ENCODE data around the gene KAT6B. TPM values are rescaled to one million over a fixed set of nuclear protein-coding genes. Genes with fewer than 3 reads are reported as not detected.

KAT6B gene
- total RNA-seq, 1 experiment from 2014 or later: 10.7 TPM

GRCh38 chr10:74827694-74828093 lies 1.3 kb downstream of the KAT6B start:
- no peak overlapping the region for H3K4me3 ChIP-seq
- no peaks in the 10 kb centered on the region for H3K27me3 ChIP-seq (replicated peaks)
- H3K4me1 ChIP-seq (replicated peaks): 0 out of 2 replicates have a peak, but pooled peaks cover 4% of the 10 kb centered on the region
- no peak for DNase-seq (ENCODE audit: low read depth in 1 of 2, low spot score in 2 of 2)
- H3K9me3 ChIP-seq (replicated peaks): no peaks in the 10 kb centered on the region
- no peaks in the 10 kb centered on the region for H3K36me3 ChIP-seq
- no peak overlapping the region for H3K27ac ChIP-seq

DNA sequence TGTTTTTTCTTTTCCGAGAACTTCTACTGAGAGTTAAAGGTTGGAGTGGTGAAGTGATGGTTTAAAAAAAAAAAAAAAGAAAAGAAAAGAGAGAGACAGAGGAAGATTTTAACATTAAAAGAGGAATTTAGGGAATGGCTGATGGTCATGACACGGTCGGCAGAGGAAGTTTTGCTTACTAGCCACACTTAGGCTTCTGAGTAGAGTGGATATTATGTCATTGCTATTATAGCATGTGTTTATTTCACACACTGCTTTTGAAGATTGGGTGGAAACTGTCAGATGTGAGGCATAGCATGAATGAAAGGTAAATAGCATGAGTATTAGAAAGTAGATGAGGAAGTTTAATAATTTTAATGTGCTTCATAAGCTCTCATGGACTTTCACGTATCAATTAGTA lies 2.5 kb downstream of the KAT6B start:
- Histone ChIP-seq H3K27me3 (replicated peaks) (no peaks in the 10 kb centered on the region), H3K27ac (no peak overlapping the region), H3K36me3 (no peaks in the 10 kb centered on the region), H3K4me1 (replicated peaks) (0 out of 2 replicates have a peak, but pooled peaks cover 4% of the 10 kb centered on the region), H3K4me3 (no peak overlapping the region), H3K9me3 (replicated peaks) (no peaks in the 10 kb centered on the region)
- no peak for DNase-seq (ENCODE audit: low read depth in 1 of 2, low spot score in 2 of 2)

- Histone ChIP-seq H3K36me3 (no peaks in the 10 kb centered on the region), H3K27ac (no peak overlapping the region), H3K4me3 (no peak overlapping the region), H3K4me1 (replicated peaks) (no peaks in the 10 kb centered on the region), H3K9me3 (replicated peaks) (no peaks in the 10 kb centered on the region), H3K27me3 (replicated peaks) (no peaks in the 10 kb centered on the region)
- no peak for DNase-seq (ENCODE audit: low read depth in 1 of 2, low spot score in 2 of 2)
Measured at GRCh38 chr10:74831518-74832120, 5.2 kb downstream of the KAT6B start.

GRCh38 chr10:74835963-74836362 lies 9.6 kb downstream of the KAT6B start:
- Histone ChIP-seq H3K4me1 (replicated peaks) (no peaks in the 10 kb centered on the region), H3K27me3 (replicated peaks) (no peaks in the 10 kb centered on the region), H3K9me3 (replicated peaks) (no peaks in the 10 kb centered on the region), H3K36me3 (no peaks in the 10 kb centered on the region), H3K4me3 (no peak overlapping the region), H3K27ac (no peak overlapping the region)
- no peak for DNase-seq (ENCODE audit: low read depth in 1 of 2, low spot score in 2 of 2)

- Histone ChIP-seq H3K36me3 (no peaks in the 10 kb centered on the region), H3K27ac (no peak overlapping the region), H3K4me3 (no peak overlapping the region), H3K9me3 (replicated peaks) (no peaks in the 10 kb centered on the region), H3K4me1 (replicated peaks) (no peaks in the 10 kb centered on the region), H3K27me3 (replicated peaks) (no peaks in the 10 kb centered on the region)
- no peak for DNase-seq (ENCODE audit: low read depth in 1 of 2, low spot score in 2 of 2)
Measured at GRCh38 chr10:74836877-74837276, 10.5 kb downstream of the KAT6B start.

GRCh38 chr10:74837743-74838142 lies 11.3 kb downstream of the KAT6B start:
- H3K9me3 ChIP-seq (replicated peaks): no peaks in the 10 kb centered on the region

DNA sequence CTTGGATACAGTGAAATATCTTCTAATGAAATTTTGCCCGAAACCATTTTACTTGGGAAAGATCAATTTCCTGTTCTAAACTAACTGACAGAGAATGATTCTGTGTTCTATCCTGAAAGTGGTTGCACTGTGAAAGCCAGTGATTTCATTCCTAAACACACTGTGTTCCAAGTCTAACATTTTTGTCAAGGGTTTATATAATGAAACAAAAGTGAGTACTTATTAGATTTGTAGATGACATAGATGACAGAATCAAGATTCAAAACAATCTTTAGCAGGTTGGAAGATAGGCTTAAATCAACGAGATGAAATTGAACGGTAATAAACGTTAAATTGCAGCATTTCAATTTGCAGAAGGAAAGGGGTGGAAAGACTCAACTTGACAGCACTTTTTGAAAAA lies 13.3 kb downstream of the KAT6B start:
- Histone ChIP-seq H3K27me3 (replicated peaks) (no peaks in the 10 kb centered on the region), H3K4me3 (no peak overlapping the region), H3K9me3 (replicated peaks) (no peaks in the 10 kb centered on the region), H3K36me3 (no peaks in the 10 kb centered on the region), H3K27ac (no peak overlapping the region), H3K4me1 (replicated peaks) (no peaks in the 10 kb centered on the region)
- no peak for DNase-seq (ENCODE audit: low read depth in 1 of 2, low spot score in 2 of 2)

More at GRCh38 chr10:74837743-74838142, 11.3 kb downstream of the KAT6B start:
- Histone ChIP-seq H3K27ac (no peak overlapping the region), H3K36me3 (no peaks in the 10 kb centered on the region), H3K4me3 (no peak overlapping the region), H3K4me1 (replicated peaks) (no peaks in the 10 kb centered on the region), H3K27me3 (replicated peaks) (no peaks in the 10 kb centered on the region)
- no peak for DNase-seq (ENCODE audit: low read depth in 1 of 2, low spot score in 2 of 2)

DNA sequence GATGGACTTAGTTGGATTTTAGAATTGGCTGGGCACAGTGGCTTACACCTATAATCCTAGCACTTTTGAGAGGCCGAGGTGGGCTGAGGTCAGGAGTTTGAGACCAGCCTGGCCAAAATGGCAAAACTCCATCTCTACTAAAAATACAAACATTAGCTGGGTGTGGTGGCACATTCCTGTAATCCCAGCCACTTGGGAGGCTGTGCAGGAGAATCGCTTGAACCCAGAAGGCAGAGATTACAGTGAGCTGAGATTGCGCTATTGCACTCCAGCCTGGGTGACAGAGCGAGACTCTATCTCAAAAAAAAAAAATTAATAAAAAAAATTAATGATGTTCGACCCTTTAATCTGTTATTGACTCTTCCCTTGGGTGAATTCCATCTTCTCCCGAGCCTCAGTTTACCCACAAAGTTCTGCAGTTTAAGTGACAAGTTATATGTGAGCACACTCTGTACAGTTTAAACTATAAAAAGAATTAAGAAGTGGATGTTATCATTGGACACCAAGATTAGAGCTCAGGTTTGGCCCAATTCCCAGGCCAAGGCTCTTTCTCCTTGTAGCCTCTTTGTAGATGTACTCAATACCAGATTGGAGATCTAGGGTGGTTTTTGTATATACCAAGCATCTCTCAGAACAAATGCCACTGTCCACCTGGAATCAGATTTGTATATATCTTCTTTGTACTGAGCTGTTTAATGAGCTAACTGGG lies 15.0 kb downstream of the KAT6B start:
- no peak overlapping the region for H3K27ac ChIP-seq
- H3K36me3 ChIP-seq: no peaks in the 10 kb centered on the region

DNA sequence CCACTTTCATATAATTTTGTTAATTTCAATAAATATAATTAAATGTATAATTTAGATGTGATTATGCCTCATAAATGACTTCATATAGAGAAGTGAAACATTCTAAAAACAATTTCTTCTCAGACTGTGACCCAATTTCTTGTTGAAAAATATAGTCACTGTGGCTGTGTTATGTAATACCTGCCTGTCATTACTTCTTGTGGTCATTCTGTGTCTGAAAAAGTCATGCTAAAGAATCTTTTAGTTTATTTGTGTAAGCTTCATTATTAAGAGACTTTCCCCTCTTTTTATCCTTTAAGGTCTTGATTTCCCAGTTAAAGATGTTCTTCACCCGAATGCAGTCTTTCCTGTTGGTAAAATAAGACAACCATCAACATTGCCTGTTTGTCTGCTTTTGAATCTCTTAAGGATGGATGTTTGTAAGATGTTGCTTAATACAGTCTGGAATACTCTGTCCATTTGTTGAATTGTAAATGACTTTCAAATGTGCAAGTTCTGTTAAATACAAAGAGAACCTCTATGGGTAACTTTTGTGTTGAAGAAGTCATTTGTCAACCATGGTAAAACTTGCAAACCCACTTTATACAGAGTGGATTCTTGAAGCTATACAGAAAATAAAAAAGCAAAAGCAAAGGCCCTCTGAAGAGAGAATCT lies 16.0 kb downstream of the KAT6B start:
- DNase-seq (ENCODE audit: low read depth in 1 of 2, low spot score in 2 of 2): no peak
- Histone ChIP-seq H3K27ac (no peak overlapping the region), H3K4me1 (replicated peaks) (no peaks in the 10 kb centered on the region), H3K4me3 (no peak overlapping the region), H3K27me3 (replicated peaks) (no peaks in the 10 kb centered on the region), H3K9me3 (replicated peaks) (no peaks in the 10 kb centered on the region), H3K36me3 (no peaks in the 10 kb centered on the region)

More for the DNA sequence above, 15.0 kb downstream of the KAT6B start:
- H3K4me1 ChIP-seq (replicated peaks): no peaks in the 10 kb centered on the region
- DNase-seq (ENCODE audit: low read depth in 1 of 2, low spot score in 2 of 2): no peak
- H3K27me3 ChIP-seq (replicated peaks): no peaks in the 10 kb centered on the region
- H3K4me3 ChIP-seq: no peak overlapping the region
- no peaks in the 10 kb centered on the region for H3K9me3 ChIP-seq (replicated peaks)

DNA sequence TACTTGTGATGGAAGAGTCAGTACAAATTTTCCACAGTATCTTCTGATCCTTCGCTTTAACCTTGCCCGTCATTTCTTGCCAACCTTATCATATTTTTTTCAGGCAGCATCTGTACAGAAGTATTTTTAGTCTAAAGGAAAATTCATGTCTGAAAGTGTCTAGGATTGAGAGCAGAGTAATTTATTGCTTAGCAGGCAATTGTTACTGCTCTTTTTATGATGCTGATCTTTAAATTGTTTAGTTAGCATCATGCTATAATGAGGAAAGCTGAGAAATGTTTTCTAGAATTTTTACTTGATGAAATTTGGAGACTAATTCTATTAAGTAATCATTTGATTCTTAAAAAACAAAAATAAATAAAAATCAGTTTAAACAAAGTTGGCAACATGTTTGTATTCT lies 20.6 kb downstream of the KAT6B start:
- Histone ChIP-seq H3K9me3 (replicated peaks) (no peaks in the 10 kb centered on the region), H3K27ac (no peak overlapping the region), H3K36me3 (peaks cover under 1% of the 10 kb centered on the region; the same call in 1 of the 2 replicates), H3K4me3 (no peak overlapping the region), H3K27me3 (replicated peaks) (no peaks in the 10 kb centered on the region), H3K4me1 (replicated peaks) (peaks cover 4% of the 10 kb centered on the region; the same call in 1 of the 2 replicates)
- no peak for DNase-seq (ENCODE audit: low read depth in 1 of 2, low spot score in 2 of 2)

- Histone ChIP-seq H3K4me3 (no peak overlapping the region), H3K27ac (no peak overlapping the region), H3K9me3 (replicated peaks) (no peaks in the 10 kb centered on the region), H3K27me3 (replicated peaks) (0 out of 2 replicates have a peak, but pooled peaks cover 4% of the 10 kb centered on the region), H3K4me1 (replicated peaks) (peaks cover 11% of the 10 kb centered on the region; the same call in 1 of the 2 replicates), H3K36me3 (peaks cover 8% of the 10 kb centered on the region; the same call in 1 of the 2 replicates)
- no peak for DNase-seq (ENCODE audit: low read depth in 1 of 2, low spot score in 2 of 2)
Measured at GRCh38 chr10:74851831-74852230, 25.4 kb downstream of the KAT6B start.

DNA sequence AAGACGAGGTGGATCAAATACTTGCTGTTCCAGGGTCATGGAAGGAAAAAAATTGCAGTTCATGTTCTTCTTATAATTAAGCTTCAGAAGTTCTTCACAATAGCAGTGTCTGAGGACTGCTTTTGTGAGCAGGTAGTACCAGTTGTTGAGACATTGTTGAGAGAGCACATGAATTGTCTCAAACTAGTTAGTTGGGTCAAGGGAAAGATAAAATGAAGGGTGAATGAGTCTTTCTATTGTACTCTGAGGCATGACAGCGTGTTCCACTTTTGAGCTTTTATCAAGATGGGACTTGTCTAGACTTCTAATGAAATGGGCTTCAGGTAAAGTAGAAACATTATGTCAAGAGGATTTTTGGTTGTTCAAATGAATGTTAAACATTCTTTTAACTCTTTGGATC lies 26.0 kb downstream of the KAT6B start:
- Histone ChIP-seq H3K9me3 (replicated peaks) (no peaks in the 10 kb centered on the region), H3K4me1 (replicated peaks) (peaks cover 11% of the 10 kb centered on the region; the same call in 1 of the 2 replicates), H3K4me3 (no peak overlapping the region), H3K27me3 (replicated peaks) (0 out of 2 replicates have a peak, but pooled peaks cover 4% of the 10 kb centered on the region), H3K36me3 (peaks cover 8% of the 10 kb centered on the region; the same call in 1 of the 2 replicates), H3K27ac (no peak overlapping the region)
- DNase-seq (ENCODE audit: low read depth in 1 of 2, low spot score in 2 of 2): no peak

DNA sequence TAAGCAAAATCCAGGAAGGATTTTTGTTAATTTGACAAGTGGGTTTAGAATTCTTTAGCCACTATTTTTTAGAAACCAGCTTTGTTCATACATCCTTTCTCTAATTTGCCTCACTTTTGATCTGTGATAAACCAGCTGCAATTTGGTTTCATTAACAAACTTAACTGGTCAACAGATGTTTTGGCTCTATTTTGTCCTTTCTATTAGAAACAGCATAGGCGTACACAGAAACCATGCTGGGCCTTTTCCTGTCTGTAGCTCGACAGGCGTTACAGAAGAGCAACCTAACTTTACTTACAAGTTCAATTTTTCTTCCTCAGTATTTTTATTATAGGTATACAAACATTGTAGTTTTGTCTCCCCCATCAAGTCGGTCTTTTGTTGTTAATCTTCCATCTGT lies 28.2 kb downstream of the KAT6B start:
- H3K4me1 ChIP-seq (replicated peaks): peaks cover 11% of the 10 kb centered on the region; the same call in 1 of the 2 replicates
- no peak overlapping the region for H3K27ac ChIP-seq
- no peaks in the 10 kb centered on the region for H3K9me3 ChIP-seq (replicated peaks)

GRCh38 chr10:74855027-74855426 lies 28.6 kb downstream of the KAT6B start:
- DNase-seq (ENCODE audit: low read depth in 1 of 2, low spot score in 2 of 2): no peak
- Histone ChIP-seq H3K4me1 (replicated peaks) (peaks cover 11% of the 10 kb centered on the region; the same call in 1 of the 2 replicates), H3K27ac (no peak overlapping the region), H3K27me3 (replicated peaks) (0 out of 2 replicates have a peak, but pooled peaks cover 4% of the 10 kb centered on the region), H3K36me3 (0 out of 2 replicates have a peak, but pooled peaks cover 8% of the 10 kb centered on the region), H3K9me3 (replicated peaks) (no peaks in the 10 kb centered on the region), H3K4me3 (no peak overlapping the region)

More for the DNA sequence above, 28.2 kb downstream of the KAT6B start:
- H3K36me3 ChIP-seq: 0 out of 2 replicates have a peak, but pooled peaks cover 8% of the 10 kb centered on the region
- DNase-seq (ENCODE audit: low read depth in 1 of 2, low spot score in 2 of 2): no peak
- 0 out of 2 replicates have a peak, but pooled peaks cover 4% of the 10 kb centered on the region for H3K27me3 ChIP-seq (replicated peaks)
- no peak overlapping the region for H3K4me3 ChIP-seq

Data from SJSA1 (cell line).